Body of pancreas (tissue), 4 donors: ENCODE results near the gene COL18A1. TPM values are rescaled to one million over a fixed set of nuclear protein-coding genes. Genes with fewer than 3 reads are reported as not detected.

ENCODE experiments used
- ATAC-seq: fragments of 150-250 bp; one replicate; pipeline ENCODE4 v1.9.1; 2016
- DNase-seq, 4 donors: peaks; one replicate each; pipeline ENCODE4 v3.0.0-alpha.2; 2019
- H3K27ac ChIP-seq, 4 donors: fragments of 200-600 bp; sonication (generic); 1 replicate in 3 of 4; 2 replicates in 1 of 4; pipeline versions ENCODE4 v1.5.1 to v1.6.1; 2016 to 2019; ENCODE audit warnings: mild to moderate bottlenecking in 1 of 4, mixed read lengths in 1 of 4, moderate library complexity in 1 of 4
- H3K27me3 ChIP-seq, 2 donors: fragments of 200-600 bp; sonication (generic); one replicate each; pipeline ENCODE4 v1.6.0; 2016; ENCODE audit warnings: mild to moderate bottlenecking in 1 of 2
- H3K36me3 ChIP-seq, 2 donors: fragments of 200-600 bp; sonication (generic); replicated peaks in 1 of 2; 2 replicates each; pipeline ENCODE4 v1.5.1; 2016; ENCODE audit warnings: low read depth in 2 of 2; ENCODE audit not compliant: insufficient read depth in 1 of 2
- H3K4me1 ChIP-seq: fragments of 200-600 bp; sonication (generic); one replicate; pipeline ENCODE4 v1.6.0; 2016
- H3K4me3 ChIP-seq, 2 donors: fragments of 200-600 bp; sonication (generic); 1 replicate in 1 of 2; 2 replicates in 1 of 2; pipeline ENCODE4 v1.5.1; 2016 to 2019
- H3K9me3 ChIP-seq, 3 donors: fragments of 200-600 bp; sonication (generic); 1 replicate in 2 of 3; 2 replicates in 1 of 3; pipeline ENCODE4 v1.5.1; 2016
- POLR2A ChIP-seq, 3 donors: fragments of 450-650 bp; IDR thresholded peaks; one replicate each; pipeline ENCODE4 v1.6.1; 2016; ENCODE audit warnings: antibody characterized with exemption in 3 of 3, mild to moderate bottlenecking in 2 of 3
- WGBS, 2 donors: methylation state at CpG; one replicate each; pipeline ENCODE4 v1.1.5; 2017; 5-methylcytosine and 5-hydroxymethylcytosine counted together
- intact Hi-C: fragments of 100-400 bp; cut with DNase I; formaldehyde crosslinking; loops from one replicate; pipeline ENCODE4 v1.15.1; 2023
- total RNA-seq, 2 donors: library from RNA; depleted of rRNA; stranded (reverse); fragments of >200 nt; gene quantifications; one replicate each; pipeline ENCODE4 v1.1.0, GENCODE V29; 2016
- TF ChIP-seq, protein P1 (sequence below), 7 experiments: fragments of 450-650 bp in 4 of 7; fragments of 200-600 bp in 3 of 7; sonication (generic) in 3 of 7; IDR thresholded peaks; one replicate each; pipeline ENCODE4 v1.5.1; 2016 to 2019; ENCODE audit warnings: antibody characterized with exemption in 7 of 7

COL18A1 gene
- total RNA-seq, 2 donors from 2014 or later = 108 to 284 TPM

DNA sequence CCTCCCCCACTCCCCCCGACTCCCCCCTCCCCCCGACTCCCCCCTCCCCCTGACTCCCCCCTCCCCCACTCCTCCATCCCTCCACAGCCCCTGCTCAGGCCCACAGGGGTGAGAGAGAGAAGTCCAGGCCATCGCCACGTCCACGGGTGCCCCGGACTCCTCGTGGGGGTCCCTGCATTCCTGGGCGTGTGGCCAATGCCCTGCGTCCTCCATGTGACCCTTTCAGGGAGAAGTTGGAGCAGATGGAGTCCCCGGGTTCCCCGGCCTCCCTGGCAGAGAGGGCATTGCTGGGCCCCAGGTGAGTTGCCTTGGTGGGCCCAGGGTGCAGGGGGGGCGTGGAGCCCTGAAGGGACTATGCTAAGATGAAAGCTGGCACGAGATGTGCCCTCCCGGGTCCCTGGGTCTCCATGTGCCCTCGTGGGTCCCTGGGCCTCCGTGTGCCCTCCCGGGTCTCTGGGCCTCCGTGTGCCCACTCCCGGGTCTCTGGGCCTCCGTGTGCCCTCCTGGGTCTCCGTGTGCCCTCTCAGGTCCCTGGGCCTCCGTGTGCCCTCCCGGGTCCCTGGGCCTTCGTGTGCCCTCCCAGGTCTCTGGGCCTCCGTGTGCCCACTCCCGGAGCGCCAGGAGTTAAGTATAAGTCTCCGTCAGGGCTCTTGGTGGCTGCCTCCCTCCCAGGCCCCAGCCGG lies 85.2 kb downstream of the COL18A1 start:
- no peak for TF ChIP-seq POLR2A (IDR thresholded peaks at IDR 0.05)
- TF ChIP-seq, protein P1, sequence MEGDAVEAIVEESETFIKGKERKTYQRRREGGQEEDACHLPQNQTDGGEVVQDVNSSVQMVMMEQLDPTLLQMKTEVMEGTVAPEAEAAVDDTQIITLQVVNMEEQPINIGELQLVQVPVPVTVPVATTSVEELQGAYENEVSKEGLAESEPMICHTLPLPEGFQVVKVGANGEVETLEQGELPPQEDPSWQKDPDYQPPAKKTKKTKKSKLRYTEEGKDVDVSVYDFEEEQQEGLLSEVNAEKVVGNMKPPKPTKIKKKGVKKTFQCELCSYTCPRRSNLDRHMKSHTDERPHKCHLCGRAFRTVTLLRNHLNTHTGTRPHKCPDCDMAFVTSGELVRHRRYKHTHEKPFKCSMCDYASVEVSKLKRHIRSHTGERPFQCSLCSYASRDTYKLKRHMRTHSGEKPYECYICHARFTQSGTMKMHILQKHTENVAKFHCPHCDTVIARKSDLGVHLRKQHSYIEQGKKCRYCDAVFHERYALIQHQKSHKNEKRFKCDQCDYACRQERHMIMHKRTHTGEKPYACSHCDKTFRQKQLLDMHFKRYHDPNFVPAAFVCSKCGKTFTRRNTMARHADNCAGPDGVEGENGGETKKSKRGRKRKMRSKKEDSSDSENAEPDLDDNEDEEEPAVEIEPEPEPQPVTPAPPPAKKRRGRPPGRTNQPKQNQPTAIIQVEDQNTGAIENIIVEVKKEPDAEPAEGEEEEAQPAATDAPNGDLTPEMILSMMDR (IDR thresholded peaks at IDR 0.05) = no peak
- no peak for ATAC-seq
- Histone ChIP-seq H3K4me3 (no peak overlapping the region), H3K4me1 (no peaks in the 10 kb centered on the region), H3K36me3 (no peaks in the 10 kb centered on the region), H3K27ac (no peak overlapping the region), H3K9me3 (no peaks in the 10 kb centered on the region), H3K27me3 (no peaks in the 10 kb centered on the region)
- intact Hi-C loops = no loop called here
- 53 to 55% methylated on average over 9 to 21 of the region's 29 CpGs for WGBS, 2 donors
- DNase-seq = no peak

DNA sequence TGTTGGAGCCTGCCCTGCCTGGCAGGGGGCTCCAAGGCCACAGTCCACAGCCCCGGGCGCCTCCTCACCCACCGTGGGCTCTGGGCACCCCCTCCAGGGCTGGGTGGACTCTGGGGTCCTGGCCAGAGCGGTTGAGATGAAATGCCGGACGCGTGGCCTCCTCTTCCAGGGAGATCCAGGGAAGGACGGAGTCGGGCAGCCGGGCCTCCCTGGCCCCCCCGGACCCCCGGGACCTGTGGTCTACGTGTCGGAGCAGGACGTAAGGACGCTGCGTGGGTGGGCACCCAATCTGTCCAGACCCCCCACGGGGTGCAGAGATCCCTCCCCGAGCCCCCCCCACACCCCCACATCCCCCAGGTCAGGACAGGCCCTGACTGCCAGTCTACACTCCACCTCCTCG lies 86.1 kb downstream of the COL18A1 start:
- Histone ChIP-seq H3K36me3 (no peaks in the 10 kb centered on the region), H3K27ac (no peak overlapping the region), H3K9me3 (no peaks in the 10 kb centered on the region), H3K27me3 (no peaks in the 10 kb centered on the region), H3K4me3 (no peak overlapping the region), H3K4me1 (no peaks in the 10 kb centered on the region)
- WGBS, 2 donors = 61% methylated on average over 11 of the region's 20 CpGs; no CpG with 5 or more reads in 1 of the 2 donors
- TF ChIP-seq, protein P1 (IDR thresholded peaks at IDR 0.05) = no peak
- no peak for TF ChIP-seq POLR2A (IDR thresholded peaks at IDR 0.05)
- no peak for ATAC-seq
- no peak for DNase-seq
- intact Hi-C loops = no loop called here

DNA sequence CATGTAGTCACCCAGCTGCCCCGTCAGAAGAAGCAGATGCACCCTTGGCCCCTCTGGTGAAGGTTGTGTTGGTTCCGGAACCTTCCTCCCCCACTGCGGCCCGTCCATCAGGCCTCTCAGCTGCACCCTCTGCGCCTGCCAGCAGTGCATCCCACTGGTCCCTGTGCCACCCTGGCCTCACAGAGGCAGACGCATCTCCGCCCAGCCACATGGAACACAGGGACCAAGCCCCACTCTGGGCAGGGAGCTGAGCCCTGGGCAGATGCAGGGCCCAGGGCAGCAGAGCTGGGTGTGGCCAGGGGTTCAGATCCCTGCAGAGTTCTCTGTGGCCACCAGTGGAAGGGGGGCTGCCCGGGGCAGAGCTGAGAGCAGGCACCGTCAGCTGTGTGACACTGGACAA lies 86.7 kb downstream of the COL18A1 start:
- Histone ChIP-seq H3K9me3 (no peaks in the 10 kb centered on the region), H3K4me3 (no peak overlapping the region), H3K36me3 (no peaks in the 10 kb centered on the region), H3K4me1 (no peaks in the 10 kb centered on the region), H3K27me3 (no peaks in the 10 kb centered on the region), H3K27ac (no peak overlapping the region)
- 57 to 83% methylated on average over 6 to 8 of the region's 9 CpGs for WGBS, 2 donors
- ATAC-seq (no peak), DNase-seq (no peak)
- no peak for TF ChIP-seq POLR2A (IDR thresholded peaks at IDR 0.05)
- TF ChIP-seq, protein P1 (IDR thresholded peaks at IDR 0.05) = no peak
- intact Hi-C loops = no loop called here

GRCh38 chr21:45492765-45493164 lies 87.8 kb downstream of the COL18A1 start:
- TF ChIP-seq, protein P1 (IDR thresholded peaks at IDR 0.05) = no peak
- no peak for TF ChIP-seq POLR2A (IDR thresholded peaks at IDR 0.05)
- H3K4me1 ChIP-seq = no peaks in the 10 kb centered on the region
- intact Hi-C loops = no loop called here

GRCh38 chr21:45493401-45494001 lies 88.5 kb downstream of the COL18A1 start:
- no peaks in the 10 kb centered on the region for H3K27me3 ChIP-seq
- intact Hi-C loops = no loop called here
- H3K4me3 ChIP-seq = no peak overlapping the region
- H3K27ac ChIP-seq = no peak overlapping the region
- DNase-seq = no peak
- WGBS, 2 donors = 81 to 84% methylated on average over 11 to 21 of the region's 21 CpGs
- no peaks in the 10 kb centered on the region for H3K36me3 ChIP-seq
- no peak for ATAC-seq
- H3K4me1 ChIP-seq = no peaks in the 10 kb centered on the region
- no peak for TF ChIP-seq POLR2A (IDR thresholded peaks at IDR 0.05)
- TF ChIP-seq, protein P1 (IDR thresholded peaks at IDR 0.05) = no peak
- no peaks in the 10 kb centered on the region for H3K9me3 ChIP-seq

More at GRCh38 chr21:45492765-45493164, 87.8 kb downstream of the COL18A1 start:
- Histone ChIP-seq H3K9me3 (no peaks in the 10 kb centered on the region), H3K36me3 (no peaks in the 10 kb centered on the region), H3K27me3 (no peaks in the 10 kb centered on the region), H3K27ac (no peak overlapping the region), H3K4me3 (no peak overlapping the region)
- ATAC-seq (no peak), DNase-seq (no peak)
- WGBS, 2 donors = 81 to 89% methylated on average over 5 to 20 of the region's 20 CpGs
